HepG2 (cell line): ENCODE results near the gene SKIC2. TPM values are rescaled to one million over a fixed set of nuclear protein-coding genes. Genes with fewer than 3 reads are reported as not detected.

Source experiments
- HIVEP1 ChIP-seq: sonication (generic); formaldehyde crosslinking; IDR thresholded peaks from 2 replicates; pipeline ENCODE4 v1.4.0; 2020; ENCODE audit warnings: mild to moderate bottlenecking, missing genetic modification reagents
- IKZF4 ChIP-seq: sonication (generic); formaldehyde crosslinking; IDR thresholded peaks from 2 replicates; pipeline ENCODE4 v1.5.1; 2020; ENCODE audit warnings: borderline replicate concordance, mild to moderate bottlenecking, low read depth, missing genetic modification reagents; ENCODE audit errors: not compliant biosample characterization
- NR2F6 ChIP-seq, 2 experiments: IDR thresholded peaks; 2 replicates each; pipeline ENCODE4 v1.6.1; 2016; ENCODE audit warnings: antibody characterized with exemption in 1 of 2, mild to moderate bottlenecking in 1 of 2
- NRL ChIP-seq: sonication (generic); formaldehyde crosslinking; IDR thresholded peaks from 2 replicates; pipeline ENCODE4 v1.5.0; 2020; ENCODE audit warnings: missing genetic modification reagents, mild to moderate bottlenecking, moderate library complexity, borderline replicate concordance
- POLR2A ChIP-seq, 2 experiments: IDR thresholded peaks; 2 replicates each; pipeline ENCODE4 v1.6.1; 2011; ENCODE audit warnings: low read depth in 2 of 2, low read length in 2 of 2, mild to moderate bottlenecking in 1 of 2, moderate library complexity in 1 of 2; ENCODE audit not compliant: insufficient read depth in 1 of 2
- TGIF2 ChIP-seq: IDR thresholded peaks from 2 replicates; pipeline ENCODE4 v1.6.1; 2016; ENCODE audit warnings: control low read depth, missing compliant biosample characterization
- ZFYVE20 ChIP-seq: sonication (generic); formaldehyde crosslinking; IDR thresholded peaks from 2 replicates; pipeline ENCODE4 v1.8.0; 2023; ENCODE audit warnings: low read depth, mild to moderate bottlenecking, moderate library complexity, missing genetic modification reagents, borderline replicate concordance
- ZNF251 ChIP-seq: sonication (generic); formaldehyde crosslinking; IDR thresholded peaks from 2 replicates; pipeline ENCODE4 v1.9.0; 2021; ENCODE audit warnings: mild to moderate bottlenecking, missing genetic modification reagents
- ZNF446 ChIP-seq: sonication (generic); formaldehyde crosslinking; IDR thresholded peaks from 2 replicates; pipeline ENCODE4 v1.5.0; 2020; ENCODE audit warnings: mild to moderate bottlenecking, missing genetic modification reagents
- ZNF501 ChIP-seq: sonication (generic); formaldehyde crosslinking; IDR thresholded peaks from 2 replicates; pipeline ENCODE4 v1.5.1; 2020; ENCODE audit warnings: mild to moderate bottlenecking, moderate library complexity, missing genetic modification reagents
- ZNF839 ChIP-seq: sonication (generic); formaldehyde crosslinking; IDR thresholded peaks from 2 replicates; pipeline ENCODE4 v1.4.0; 2020; ENCODE audit warnings: missing genetic modification reagents, mild to moderate bottlenecking, borderline replicate concordance
- polyA plus RNA-seq, 8 experiments: library from polyadenylated mRNA; depleted of rRNA in 3 of 8; stranded (reverse) in 7 of 8; unstranded in 1 of 8; fragments of >200 nt; fragmentation: Illumina TruSeq in 4 of 8; extraction: Trizol in 4 of 8; gene quantifications; 2 replicates each; pipeline versions ENCODE4 v1.2.1 to v1.2.3, GENCODE V29; 2011 to 2016; ENCODE audit warnings: low read depth in 4 of 8, missing spikeins in 1 of 8, mixed read lengths in 1 of 8; ENCODE audit not compliant: insufficient read depth in 1 of 8
- total RNA-seq, 5 experiments: library from RNA; depleted of rRNA; stranded (reverse); fragments of >200 nt; fragmentation: Illumina TruSeq; extraction: Trizol; gene quantifications; 2 replicates each; pipeline ENCODE4 v1.2.3, GENCODE V29; 2016; ENCODE audit warnings: low read depth in 1 of 5
- TF ChIP-seq, protein P1 (sequence below): sonication (generic); formaldehyde crosslinking; IDR thresholded peaks from 2 replicates; pipeline ENCODE4 v1.9.0; 2021; ENCODE audit warnings: missing genetic modification reagents, borderline replicate concordance
- TF ChIP-seq, protein P2 (sequence below): sonication (generic); formaldehyde crosslinking; IDR thresholded peaks from 2 replicates; pipeline ENCODE4 v1.5.0; 2020; ENCODE audit warnings: missing genetic modification reagents
- TF ChIP-seq, protein P3 (sequence below): sonication (generic); formaldehyde crosslinking; IDR thresholded peaks from 2 replicates; pipeline ENCODE4 v1.4.0; 2020; ENCODE audit warnings: mild to moderate bottlenecking, missing genetic modification reagents, borderline replicate concordance
- TF ChIP-seq, protein P4 (sequence below): sonication (generic); formaldehyde crosslinking; IDR thresholded peaks from 2 replicates; pipeline ENCODE4 v1.4.0; 2020; ENCODE audit warnings: mild to moderate bottlenecking, missing genetic modification reagents

The SKIC2 gene
- total and polyA plus RNA-seq, 2 of the 13 experiments (the other 11 are each of a cell fraction or from before 2014, with no cell fraction given), result 67.1 to 68.4 TPM

DNA sequence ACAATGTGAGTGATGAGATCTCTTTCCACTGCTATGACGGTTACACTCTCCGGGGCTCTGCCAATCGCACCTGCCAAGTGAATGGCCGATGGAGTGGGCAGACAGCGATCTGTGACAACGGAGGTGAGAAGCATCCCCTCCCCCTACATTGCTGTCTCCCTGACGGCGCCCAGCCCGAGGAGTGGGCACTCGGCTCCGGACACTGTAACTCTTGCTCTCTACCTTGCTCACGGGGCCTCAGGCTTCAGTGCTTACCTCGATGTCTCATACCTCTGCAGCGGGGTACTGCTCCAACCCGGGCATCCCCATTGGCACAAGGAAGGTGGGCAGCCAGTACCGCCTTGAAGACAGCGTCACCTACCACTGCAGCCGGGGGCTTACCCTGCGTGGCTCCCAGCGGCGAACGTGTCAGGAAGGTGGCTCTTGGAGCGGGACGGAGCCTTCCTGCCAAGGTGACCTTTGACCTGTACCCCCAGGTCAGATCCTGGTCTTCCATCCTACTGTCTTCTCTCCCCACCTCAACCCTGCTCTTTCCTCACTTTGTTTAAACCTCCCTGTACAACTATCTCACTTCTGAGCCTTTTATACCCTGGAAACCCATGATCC is 11.8 kb upstream of the SKIC2 start (continued):
- no peak for TF ChIP-seq ZFYVE20 (CRISPR knock-in tag)
- peak; percentile 69 for TF ChIP-seq NR2F6 (IDR thresholded peaks at IDR 0.05)
- peak; percentile 53; the same call in 1 of the 2 replicates for TF ChIP-seq NR2F6 (CRISPR knock-in tag; IDR thresholded peaks at IDR 0.05)
- no peak for TF ChIP-seq ZNF251
- TF ChIP-seq, protein P1, sequence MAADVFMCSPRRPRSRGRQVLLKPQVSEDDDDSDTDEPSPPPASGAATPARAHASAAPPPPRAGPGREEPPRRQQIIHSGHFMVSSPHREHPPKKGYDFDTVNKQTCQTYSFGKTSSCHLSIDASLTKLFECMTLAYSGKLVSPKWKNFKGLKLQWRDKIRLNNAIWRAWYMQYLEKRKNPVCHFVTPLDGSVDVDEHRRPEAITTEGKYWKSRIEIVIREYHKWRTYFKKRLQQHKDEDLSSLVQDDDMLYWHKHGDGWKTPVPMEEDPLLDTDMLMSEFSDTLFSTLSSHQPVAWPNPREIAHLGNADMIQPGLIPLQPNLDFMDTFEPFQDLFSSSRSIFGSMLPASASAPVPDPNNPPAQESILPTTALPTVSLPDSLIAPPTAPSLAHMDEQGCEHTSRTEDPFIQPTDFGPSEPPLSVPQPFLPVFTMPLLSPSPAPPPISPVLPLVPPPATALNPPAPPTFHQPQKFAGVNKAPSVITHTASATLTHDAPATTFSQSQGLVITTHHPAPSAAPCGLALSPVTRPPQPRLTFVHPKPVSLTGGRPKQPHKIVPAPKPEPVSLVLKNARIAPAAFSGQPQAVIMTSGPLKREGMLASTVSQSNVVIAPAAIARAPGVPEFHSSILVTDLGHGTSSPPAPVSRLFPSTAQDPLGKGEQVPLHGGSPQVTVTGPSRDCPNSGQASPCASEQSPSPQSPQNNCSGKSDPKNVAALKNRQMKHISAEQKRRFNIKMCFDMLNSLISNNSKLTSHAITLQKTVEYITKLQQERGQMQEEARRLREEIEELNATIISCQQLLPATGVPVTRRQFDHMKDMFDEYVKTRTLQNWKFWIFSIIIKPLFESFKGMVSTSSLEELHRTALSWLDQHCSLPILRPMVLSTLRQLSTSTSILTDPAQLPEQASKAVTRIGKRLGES (CRISPR knock-in tag), result no peak
- TF ChIP-seq, protein P2, sequence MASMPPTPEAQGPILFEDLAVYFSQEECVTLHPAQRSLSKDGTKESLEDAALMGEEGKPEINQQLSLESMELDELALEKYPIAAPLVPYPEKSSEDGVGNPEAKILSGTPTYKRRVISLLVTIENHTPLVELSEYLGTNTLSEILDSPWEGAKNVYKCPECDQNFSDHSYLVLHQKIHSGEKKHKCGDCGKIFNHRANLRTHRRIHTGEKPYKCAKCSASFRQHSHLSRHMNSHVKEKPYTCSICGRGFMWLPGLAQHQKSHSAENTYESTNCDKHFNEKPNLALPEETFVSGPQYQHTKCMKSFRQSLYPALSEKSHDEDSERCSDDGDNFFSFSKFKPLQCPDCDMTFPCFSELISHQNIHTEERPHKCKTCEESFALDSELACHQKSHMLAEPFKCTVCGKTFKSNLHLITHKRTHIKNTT (CRISPR knock-in tag), result no peak
- no peak for TF ChIP-seq ZNF446
- no peak for TF ChIP-seq NRL (CRISPR knock-in tag)
- TF ChIP-seq HIVEP1, result no peak
- no peak for TF ChIP-seq TGIF2 (CRISPR knock-in tag)
- TF ChIP-seq, protein P3, sequence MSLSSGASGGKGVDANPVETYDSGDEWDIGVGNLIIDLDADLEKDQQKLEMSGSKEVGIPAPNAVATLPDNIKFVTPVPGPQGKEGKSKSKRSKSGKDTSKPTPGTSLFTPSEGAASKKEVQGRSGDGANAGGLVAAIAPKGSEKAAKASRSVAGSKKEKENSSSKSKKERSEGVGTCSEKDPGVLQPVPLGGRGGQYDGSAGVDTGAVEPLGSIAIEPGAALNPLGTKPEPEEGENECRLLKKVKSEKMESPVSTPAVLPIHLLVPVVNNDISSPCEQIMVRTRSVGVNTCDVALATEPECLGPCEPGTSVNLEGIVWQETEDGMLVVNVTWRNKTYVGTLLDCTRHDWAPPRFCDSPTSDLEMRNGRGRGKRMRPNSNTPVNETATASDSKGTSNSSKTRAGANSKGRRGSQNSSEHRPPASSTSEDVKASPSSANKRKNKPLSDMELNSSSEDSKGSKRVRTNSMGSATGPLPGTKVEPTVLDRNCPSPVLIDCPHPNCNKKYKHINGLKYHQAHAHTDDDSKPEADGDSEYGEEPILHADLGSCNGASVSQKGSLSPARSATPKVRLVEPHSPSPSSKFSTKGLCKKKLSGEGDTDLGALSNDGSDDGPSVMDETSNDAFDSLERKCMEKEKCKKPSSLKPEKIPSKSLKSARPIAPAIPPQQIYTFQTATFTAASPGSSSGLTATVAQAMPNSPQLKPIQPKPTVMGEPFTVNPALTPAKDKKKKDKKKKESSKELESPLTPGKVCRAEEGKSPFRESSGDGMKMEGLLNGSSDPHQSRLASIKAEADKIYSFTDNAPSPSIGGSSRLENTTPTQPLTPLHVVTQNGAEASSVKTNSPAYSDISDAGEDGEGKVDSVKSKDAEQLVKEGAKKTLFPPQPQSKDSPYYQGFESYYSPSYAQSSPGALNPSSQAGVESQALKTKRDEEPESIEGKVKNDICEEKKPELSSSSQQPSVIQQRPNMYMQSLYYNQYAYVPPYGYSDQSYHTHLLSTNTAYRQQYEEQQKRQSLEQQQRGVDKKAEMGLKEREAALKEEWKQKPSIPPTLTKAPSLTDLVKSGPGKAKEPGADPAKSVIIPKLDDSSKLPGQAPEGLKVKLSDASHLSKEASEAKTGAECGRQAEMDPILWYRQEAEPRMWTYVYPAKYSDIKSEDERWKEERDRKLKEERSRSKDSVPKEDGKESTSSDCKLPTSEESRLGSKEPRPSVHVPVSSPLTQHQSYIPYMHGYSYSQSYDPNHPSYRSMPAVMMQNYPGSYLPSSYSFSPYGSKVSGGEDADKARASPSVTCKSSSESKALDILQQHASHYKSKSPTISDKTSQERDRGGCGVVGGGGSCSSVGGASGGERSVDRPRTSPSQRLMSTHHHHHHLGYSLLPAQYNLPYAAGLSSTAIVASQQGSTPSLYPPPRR (CRISPR knock-in tag), result no peak
- 0 out of 2 replicates have a peak, but pooled peaks have one; percentile 33 for TF ChIP-seq ZNF839
- TF ChIP-seq, protein P4, sequence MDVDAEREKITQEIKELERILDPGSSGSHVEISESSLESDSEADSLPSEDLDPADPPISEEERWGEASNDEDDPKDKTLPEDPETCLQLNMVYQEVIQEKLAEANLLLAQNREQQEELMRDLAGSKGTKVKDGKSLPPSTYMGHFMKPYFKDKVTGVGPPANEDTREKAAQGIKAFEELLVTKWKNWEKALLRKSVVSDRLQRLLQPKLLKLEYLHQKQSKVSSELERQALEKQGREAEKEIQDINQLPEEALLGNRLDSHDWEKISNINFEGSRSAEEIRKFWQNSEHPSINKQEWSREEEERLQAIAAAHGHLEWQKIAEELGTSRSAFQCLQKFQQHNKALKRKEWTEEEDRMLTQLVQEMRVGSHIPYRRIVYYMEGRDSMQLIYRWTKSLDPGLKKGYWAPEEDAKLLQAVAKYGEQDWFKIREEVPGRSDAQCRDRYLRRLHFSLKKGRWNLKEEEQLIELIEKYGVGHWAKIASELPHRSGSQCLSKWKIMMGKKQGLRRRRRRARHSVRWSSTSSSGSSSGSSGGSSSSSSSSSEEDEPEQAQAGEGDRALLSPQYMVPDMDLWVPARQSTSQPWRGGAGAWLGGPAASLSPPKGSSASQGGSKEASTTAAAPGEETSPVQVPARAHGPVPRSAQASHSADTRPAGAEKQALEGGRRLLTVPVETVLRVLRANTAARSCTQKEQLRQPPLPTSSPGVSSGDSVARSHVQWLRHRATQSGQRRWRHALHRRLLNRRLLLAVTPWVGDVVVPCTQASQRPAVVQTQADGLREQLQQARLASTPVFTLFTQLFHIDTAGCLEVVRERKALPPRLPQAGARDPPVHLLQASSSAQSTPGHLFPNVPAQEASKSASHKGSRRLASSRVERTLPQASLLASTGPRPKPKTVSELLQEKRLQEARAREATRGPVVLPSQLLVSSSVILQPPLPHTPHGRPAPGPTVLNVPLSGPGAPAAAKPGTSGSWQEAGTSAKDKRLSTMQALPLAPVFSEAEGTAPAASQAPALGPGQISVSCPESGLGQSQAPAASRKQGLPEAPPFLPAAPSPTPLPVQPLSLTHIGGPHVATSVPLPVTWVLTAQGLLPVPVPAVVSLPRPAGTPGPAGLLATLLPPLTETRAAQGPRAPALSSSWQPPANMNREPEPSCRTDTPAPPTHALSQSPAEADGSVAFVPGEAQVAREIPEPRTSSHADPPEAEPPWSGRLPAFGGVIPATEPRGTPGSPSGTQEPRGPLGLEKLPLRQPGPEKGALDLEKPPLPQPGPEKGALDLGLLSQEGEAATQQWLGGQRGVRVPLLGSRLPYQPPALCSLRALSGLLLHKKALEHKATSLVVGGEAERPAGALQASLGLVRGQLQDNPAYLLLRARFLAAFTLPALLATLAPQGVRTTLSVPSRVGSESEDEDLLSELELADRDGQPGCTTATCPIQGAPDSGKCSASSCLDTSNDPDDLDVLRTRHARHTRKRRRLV (CRISPR knock-in tag), result no peak
- no peak for TF ChIP-seq ZNF501
- no peak for TF ChIP-seq IKZF4
- TF ChIP-seq POLR2A (IDR thresholded peaks at IDR 0.05; ENCODE audit: insufficient read depth in 1 of 2, low read depth in 2 of 2, low read length in 2 of 2), result no peak
